Mesodermal cell (in vitro differentiated cells): ENCODE measurements around the gene FAT1.

Experiments
- H3K27ac ChIP-seq: 2 replicates; pipeline ENCODE4 v1.7.0; 2013; ENCODE audit warnings: mild to moderate bottlenecking, low read depth, low read length, moderate library complexity; ENCODE audit not compliant: severe bottlenecking
- H3K36me3 ChIP-seq: 2 replicates; pipeline ENCODE4 v1.7.1; 2013; ENCODE audit warnings: mild to moderate bottlenecking, low read length, moderate library complexity; ENCODE audit not compliant: control insufficient read depth, insufficient read depth
- H3K4me1 ChIP-seq: one replicate; pipeline ENCODE4 v1.7.1; 2013; ENCODE audit warnings: mild to moderate bottlenecking, low read length; ENCODE audit not compliant: insufficient read depth, control insufficient read depth, poor library complexity, severe bottlenecking
- H3K4me3 ChIP-seq: 2 replicates; pipeline ENCODE4 v1.7.0; 2013; ENCODE audit warnings: low read length, control low read depth, mild to moderate bottlenecking; ENCODE audit not compliant: insufficient read depth, poor library complexity, severe bottlenecking; ENCODE audit errors: extremely low read depth
- H3K9me3 ChIP-seq: 2 replicates; pipeline ENCODE4 v1.7.1; 2013; ENCODE audit warnings: mild to moderate bottlenecking, low read length, moderate library complexity; ENCODE audit not compliant: control insufficient read depth
- WGBS, 2 experiments: methylation state at CpG; one replicate each; pipeline ENCODE4 v1.1.5; 2013; ENCODE audit warnings: missing lambda C conversion rate in 2 of 2; ENCODE audit not compliant: insufficient coverage in 2 of 2; 5-methylcytosine and 5-hydroxymethylcytosine counted together

FAT1 gene

DNA sequence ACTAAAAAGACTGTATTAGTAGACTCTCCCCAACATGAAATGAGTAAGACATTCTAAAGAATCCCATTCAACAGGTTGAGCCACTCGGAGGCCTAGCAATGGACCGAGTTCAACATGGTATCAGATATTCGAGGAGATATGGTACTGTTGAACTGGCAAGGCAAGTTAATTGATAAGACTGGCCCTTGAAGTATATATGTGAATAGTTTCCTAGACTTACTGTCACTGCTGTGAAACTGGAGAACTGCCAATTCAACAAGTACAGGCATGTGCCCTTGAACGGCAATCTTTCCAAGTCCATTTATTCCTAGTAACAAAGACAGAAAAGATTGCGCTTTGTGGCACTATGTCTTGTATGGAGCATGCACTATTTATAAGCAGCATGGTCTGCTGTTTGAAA is 24.4 kb downstream of the FAT1 start:
- Histone ChIP-seq H3K4me3 (no peak overlapping the region), H3K9me3 (peaks cover 3% of the 10 kb centered on the region), H3K27ac (no peak overlapping the region), H3K36me3 (peaks cover 84% of the 10 kb centered on the region), H3K4me1 (peaks cover 46% of the 10 kb centered on the region)
- WGBS, 2 experiments = 92 to 94% methylated on average over 3 to 4 of the region's 5 CpGs

DNA sequence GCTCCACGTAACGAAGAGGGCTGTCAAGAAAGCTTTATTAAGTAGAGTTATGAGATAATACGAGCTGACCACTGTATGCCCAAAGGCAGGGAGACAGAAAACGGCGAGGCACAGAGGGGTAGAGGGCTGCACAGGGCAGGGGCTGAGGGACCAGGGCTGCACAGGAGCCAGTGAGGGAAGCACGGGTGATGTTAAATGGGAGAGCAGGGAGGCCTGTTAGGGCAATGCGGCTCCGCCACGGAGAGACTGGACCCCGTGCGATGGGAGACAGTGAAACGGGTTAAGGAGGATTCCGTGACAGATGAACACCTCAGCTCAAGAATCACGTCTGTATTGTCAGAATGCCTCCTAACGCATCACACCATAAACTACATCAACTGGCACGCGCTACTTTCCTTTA is 25.1 kb downstream of the FAT1 start:
- no peak overlapping the region for H3K27ac ChIP-seq
- H3K4me1 ChIP-seq = peaks cover 44% of the 10 kb centered on the region
- H3K9me3 ChIP-seq = peaks cover 3% of the 10 kb centered on the region
- H3K4me3 ChIP-seq = no peak overlapping the region
- 93 to 94% methylated on average over 17 of the region's 17 CpGs for WGBS, 2 experiments
- peaks cover 85% of the 10 kb centered on the region for H3K36me3 ChIP-seq

DNA sequence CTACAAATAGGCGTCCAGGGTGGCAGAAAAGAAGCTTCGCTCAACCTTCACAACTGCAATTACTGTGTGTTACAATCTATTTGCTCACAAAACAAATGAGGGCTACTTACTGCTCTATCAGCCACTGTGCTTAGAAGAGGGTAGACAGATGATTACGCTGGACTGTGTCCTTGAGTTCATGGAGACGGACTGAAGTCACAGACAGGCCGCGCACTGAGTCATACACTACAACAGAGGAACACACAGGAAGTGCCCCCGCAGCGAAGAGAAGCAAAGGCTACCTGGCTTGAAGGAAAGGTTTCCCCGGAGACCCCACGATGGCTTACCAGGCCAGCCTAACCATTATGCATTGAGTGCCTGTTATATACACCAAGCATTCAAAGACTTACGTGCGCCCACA is 25.6 kb downstream of the FAT1 start:
- Histone ChIP-seq H3K36me3 (peaks cover 87% of the 10 kb centered on the region), H3K27ac (no peak overlapping the region), H3K4me3 (no peak overlapping the region), H3K9me3 (peaks cover 3% of the 10 kb centered on the region), H3K4me1 (peaks cover 41% of the 10 kb centered on the region)
- WGBS, 2 experiments = 88 to 94% methylated on average over 6 to 8 of the region's 12 CpGs

DNA sequence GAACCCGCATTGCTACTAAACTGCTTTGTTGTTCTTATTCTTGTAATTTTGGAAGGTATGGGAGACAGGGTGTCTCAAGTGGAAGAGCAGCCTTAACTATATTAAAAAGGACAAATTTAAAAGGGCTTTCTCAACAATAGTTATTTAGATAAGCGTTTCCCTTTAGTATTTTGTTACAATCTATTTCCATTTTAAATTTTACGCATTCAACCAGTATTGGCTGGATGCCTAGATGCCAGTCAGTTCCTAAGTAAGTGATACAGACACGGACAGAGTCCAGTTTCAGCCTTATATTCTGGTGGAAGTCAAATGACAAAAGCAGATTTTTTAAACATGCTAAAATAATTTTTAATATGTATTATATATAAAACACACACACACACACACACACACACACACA is 28.3 kb downstream of the FAT1 start:
- no peak overlapping the region for H3K27ac ChIP-seq
- 100% methylated on average over 2 of the region's 4 CpGs; no CpG with 5 or more reads in 1 of the 2 experiments for WGBS, 2 experiments
- peaks cover 90% of the 10 kb centered on the region for H3K36me3 ChIP-seq
- H3K4me1 ChIP-seq = peaks cover 18% of the 10 kb centered on the region
- no peak overlapping the region for H3K4me3 ChIP-seq
- peaks cover 3% of the 10 kb centered on the region for H3K9me3 ChIP-seq

DNA sequence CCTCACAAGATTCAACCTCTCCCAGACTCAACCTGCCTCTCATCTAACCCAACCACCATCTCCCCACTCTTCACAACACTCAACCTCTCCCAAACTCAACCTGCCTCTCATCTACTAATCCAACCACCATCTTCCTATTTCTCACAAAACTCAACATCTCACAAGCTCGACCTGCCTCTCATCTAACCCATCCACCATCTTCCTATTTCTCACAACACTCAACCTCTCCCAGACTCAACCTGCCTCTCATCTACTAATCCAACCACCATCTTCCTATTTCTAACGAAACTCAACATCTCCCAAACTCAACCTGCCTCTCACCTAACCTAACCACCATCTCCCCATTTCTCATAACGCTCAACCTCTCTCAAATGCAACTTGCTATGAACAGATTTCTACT is 29.8 kb downstream of the FAT1 start:
- WGBS, 2 experiments = 93 to 97% methylated on average over 3 of the region's 3 CpGs
- H3K27ac ChIP-seq = no peak overlapping the region
- peaks cover 78% of the 10 kb centered on the region for H3K36me3 ChIP-seq
- H3K4me1 ChIP-seq = peaks cover 27% of the 10 kb centered on the region
- H3K4me3 ChIP-seq = no peak overlapping the region
- H3K9me3 ChIP-seq = peaks cover 3% of the 10 kb centered on the region

DNA sequence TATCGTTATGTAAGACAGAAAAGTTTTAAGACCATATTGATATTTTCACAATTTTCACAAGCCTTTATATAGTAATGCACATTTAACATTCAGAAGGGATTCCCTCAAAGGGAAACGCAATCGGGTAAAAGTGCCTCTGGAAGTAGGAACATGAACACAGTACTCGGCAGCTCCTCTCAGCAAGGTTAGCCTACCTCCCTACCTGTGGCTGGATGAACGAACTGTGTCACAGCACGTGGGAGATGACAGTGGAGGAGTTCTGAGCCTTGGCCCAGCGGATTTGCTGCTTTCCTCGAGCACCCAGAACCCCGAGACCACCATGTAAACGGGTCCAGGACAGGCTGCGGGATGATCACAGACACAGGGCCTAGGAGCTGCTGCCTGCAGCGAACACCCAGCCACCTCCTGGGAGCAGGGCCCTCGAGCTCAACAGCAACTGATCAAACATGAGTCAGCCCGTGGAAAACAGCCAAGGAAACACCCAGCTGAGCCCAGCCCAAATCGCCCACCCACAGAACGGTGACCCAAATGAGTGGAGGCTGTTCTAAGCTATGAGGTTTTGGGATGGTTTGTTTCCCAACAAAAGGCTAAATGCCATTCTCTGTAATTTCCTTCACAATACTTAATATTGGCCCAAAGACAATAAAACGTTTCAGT is 30.4 kb downstream of the FAT1 start:
- no peak overlapping the region for H3K4me3 ChIP-seq
- 78 to 86% methylated on average over 3 to 6 of the region's 17 CpGs for WGBS, 2 experiments

DNA sequence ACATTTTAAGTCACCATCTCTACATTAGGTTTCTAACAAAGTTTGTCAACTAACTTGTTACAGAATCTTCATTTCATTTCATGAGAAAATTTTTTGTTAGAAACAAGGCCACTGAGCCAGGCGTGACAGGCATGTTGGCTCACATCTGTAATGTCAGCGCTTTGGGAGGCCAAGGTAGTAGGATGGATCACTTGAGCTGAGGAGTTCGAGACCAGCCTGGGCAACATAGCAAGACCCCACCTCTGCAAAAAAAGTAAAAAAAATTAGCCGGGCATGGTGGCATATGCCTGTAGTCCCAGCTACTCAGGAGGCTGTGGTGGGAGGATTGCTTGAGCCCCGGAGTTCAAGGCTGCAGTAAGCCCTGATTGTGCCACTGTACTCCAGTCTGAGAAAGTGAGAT is 32.3 kb downstream of the FAT1 start:
- Histone ChIP-seq H3K27ac (no peak overlapping the region), H3K36me3 (peaks cover 56% of the 10 kb centered on the region), H3K4me3 (no peak overlapping the region), H3K4me1 (peaks cover 43% of the 10 kb centered on the region), H3K9me3 (no peaks in the 10 kb centered on the region)
- WGBS, 2 experiments = 95 to 100% methylated on average over 3 of the region's 5 CpGs

More for the DNA sequence above, 30.4 kb downstream of the FAT1 start:
- H3K4me1 ChIP-seq = peaks cover 28% of the 10 kb centered on the region
- no peaks in the 10 kb centered on the region for H3K9me3 ChIP-seq
- no peak overlapping the region for H3K27ac ChIP-seq
- peaks cover 72% of the 10 kb centered on the region for H3K36me3 ChIP-seq

DNA sequence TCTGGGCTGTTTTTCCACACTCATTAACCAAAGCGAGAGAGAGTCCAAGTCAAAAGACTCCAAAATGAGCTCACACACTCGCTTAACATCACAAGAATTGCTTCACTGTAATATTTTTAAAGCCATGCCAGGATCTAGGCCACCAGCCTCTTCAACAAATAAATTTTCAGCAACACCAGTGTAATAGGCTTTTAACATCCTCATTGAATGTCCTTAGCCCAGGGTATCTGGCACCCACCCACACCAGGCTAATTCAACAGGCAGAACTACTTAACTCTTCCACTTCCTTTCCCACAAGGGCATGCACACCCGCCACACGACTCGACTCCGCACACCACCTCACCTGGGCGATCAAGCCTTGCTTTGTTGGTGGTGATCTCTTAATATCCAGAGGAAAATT is 34.2 kb downstream of the FAT1 start:
- peaks cover 58% of the 10 kb centered on the region for H3K4me1 ChIP-seq
- WGBS, 2 experiments = 76 to 78% methylated on average over 2 to 7 of the region's 7 CpGs
- peaks cover 45% of the 10 kb centered on the region for H3K36me3 ChIP-seq
- no peaks in the 10 kb centered on the region for H3K9me3 ChIP-seq
- H3K27ac ChIP-seq = no peak overlapping the region
- H3K4me3 ChIP-seq = no peak overlapping the region

DNA sequence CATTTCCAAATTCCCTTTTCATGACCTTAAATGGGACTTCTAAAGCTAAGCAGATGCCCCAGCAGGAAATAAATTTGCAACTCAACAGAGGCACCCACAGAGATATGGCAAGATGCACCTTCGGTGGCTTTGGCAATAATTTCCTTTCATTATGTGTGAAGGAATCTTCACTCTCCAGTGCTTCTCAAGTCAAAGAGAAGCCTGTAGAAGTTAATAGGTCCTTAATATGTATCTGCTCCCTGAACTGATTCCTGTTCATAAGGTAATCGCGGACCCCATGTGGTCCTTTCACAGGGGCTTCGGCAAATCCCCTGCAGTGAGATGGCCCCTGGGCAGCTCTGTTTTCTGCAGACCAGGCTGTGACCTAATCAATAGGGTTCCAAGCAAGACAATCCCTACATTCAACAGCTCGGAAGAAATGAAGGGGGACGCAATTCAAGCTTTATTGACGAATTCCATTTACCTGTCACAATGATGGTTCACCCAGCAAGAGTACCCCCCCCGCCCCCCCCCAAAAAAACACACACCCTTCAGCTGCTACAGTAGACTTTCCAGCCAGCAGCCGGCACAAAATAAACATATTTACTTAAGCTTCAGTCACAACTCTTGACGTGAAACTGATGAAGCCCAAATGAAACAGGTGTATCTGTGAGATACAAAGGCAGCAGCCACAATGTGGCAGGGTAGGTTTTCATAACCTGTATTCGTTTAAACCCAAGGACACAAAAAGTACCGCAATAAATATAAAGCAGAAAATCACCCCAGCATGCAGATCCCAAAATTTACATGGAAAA is 35.3 kb downstream of the FAT1 start:
- H3K9me3 ChIP-seq = no peaks in the 10 kb centered on the region
- H3K4me3 ChIP-seq = no peak overlapping the region
- H3K36me3 ChIP-seq = peaks cover 44% of the 10 kb centered on the region
- peaks cover 52% of the 10 kb centered on the region for H3K4me1 ChIP-seq
- no peak overlapping the region for H3K27ac ChIP-seq
- 24 to 26% methylated on average over 4 to 5 of the region's 12 CpGs for WGBS, 2 experiments

DNA sequence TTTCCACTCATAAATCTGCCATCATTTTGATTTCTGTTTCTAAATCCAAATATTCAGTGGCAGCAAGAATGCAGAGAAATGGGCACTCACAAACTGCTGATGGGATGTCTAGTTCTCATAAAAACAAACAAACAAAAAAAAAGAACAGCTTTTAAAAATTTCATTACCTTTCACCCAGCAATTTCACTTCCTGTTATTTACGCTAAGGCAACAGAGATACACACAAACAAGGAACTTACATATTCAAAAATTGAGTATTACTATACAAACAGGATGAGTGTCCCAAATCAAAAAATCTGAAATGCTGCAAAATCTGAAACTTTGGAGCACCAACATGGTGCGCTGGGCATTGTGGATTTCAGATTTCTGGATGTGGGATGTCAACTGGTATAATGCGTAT is 36.4 kb downstream of the FAT1 start:
- H3K4me1 ChIP-seq = peaks cover 60% of the 10 kb centered on the region
- no peaks in the 10 kb centered on the region for H3K9me3 ChIP-seq
- no peak overlapping the region for H3K4me3 ChIP-seq
- peaks cover 47% of the 10 kb centered on the region for H3K36me3 ChIP-seq
- peak overlapping the region; percentile 83 for H3K27ac ChIP-seq
- no CpG with 5 or more reads among the region's 3 CpGs for WGBS, 2 experiments

DNA sequence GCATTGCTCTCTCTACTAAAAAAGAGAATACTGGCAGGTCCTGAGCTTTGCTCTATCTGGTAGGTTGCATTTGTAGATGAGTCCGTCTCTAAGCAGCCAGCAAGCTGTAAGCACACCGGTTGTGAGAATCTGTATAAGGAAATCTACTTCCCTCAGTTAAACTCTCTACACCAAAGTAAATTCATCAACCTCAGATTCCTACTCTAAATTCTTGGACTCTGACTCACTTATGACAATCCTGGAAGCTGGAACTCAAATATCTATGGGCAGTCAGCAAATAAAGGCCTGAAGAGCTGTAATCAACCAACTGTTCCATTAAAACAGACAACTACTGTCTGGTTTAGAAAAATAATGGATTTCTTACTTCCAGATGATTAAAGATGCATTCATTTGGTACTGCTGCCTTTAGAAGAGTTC is 37.9 kb downstream of the FAT1 start:
- no peaks in the 10 kb centered on the region for H3K9me3 ChIP-seq
- WGBS, 2 experiments = 0% methylated on average over 1 of the region's 2 CpGs; no CpG with 5 or more reads in 1 of the 2 experiments
- H3K27ac ChIP-seq = peak overlapping the region; percentile 83
- H3K36me3 ChIP-seq = peaks cover 49% of the 10 kb centered on the region
- peaks cover 62% of the 10 kb centered on the region for H3K4me1 ChIP-seq
- no peak overlapping the region for H3K4me3 ChIP-seq
